KOPT-K1 (cell line): ENCODE data around the gene SRGAP3.
"Not testable (repeated sequence)": the region's sequence is repeated elsewhere in the genome, so short reads cannot be mapped to it uniquely, and the experiment has no call there.

ENCODE experiments used
- H3K27ac ChIP-seq: fragments of 200-600 bp; sonication (generic); 2 replicates; pipeline ENCODE4 v1.5.1; 2016; ENCODE audit warnings: antibody characterized with exemption, mild to moderate bottlenecking, low read depth, low read length; ENCODE audit not compliant: poor library complexity, severe bottlenecking
- H3K36me3 ChIP-seq: fragments of 200-600 bp; sonication (generic); 2 replicates; pipeline ENCODE4 v1.5.1; 2017; ENCODE audit warnings: antibody characterized with exemption, mild to moderate bottlenecking, low read length, moderate library complexity; ENCODE audit not compliant: insufficient read depth
- H3K9me3 ChIP-seq: fragments of 200-600 bp; sonication (generic); 2 replicates; pipeline ENCODE4 v1.5.1; 2017; ENCODE audit warnings: antibody characterized with exemption, low read length, mild to moderate bottlenecking; ENCODE audit not compliant: insufficient read depth, poor library complexity, severe bottlenecking

SRGAP3 gene

DNA sequence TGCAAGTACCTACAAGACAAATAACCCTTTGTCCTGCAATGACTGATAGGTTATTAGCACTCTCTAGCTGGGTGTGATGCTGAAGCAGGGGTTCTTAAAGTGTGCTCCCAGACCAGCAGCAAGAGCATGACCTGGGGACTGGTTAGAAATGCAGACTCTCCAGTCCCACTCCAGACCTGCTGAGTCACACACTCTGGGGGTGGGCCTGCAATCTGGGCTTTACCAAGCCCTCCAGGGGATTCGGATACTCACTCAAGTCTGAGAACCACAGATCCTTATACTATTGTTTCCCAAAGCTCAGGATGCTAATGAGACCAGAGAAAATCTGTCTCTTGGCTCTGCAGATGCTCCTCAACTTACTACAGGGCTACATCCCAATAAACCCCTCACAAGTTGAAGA, 144.0 kb downstream of the SRGAP3 start:
- H3K27ac ChIP-seq: no peak overlapping the region
- H3K9me3 ChIP-seq: peaks cover 4% of the 10 kb centered on the region
- no peaks in the 10 kb centered on the region for H3K36me3 ChIP-seq

DNA sequence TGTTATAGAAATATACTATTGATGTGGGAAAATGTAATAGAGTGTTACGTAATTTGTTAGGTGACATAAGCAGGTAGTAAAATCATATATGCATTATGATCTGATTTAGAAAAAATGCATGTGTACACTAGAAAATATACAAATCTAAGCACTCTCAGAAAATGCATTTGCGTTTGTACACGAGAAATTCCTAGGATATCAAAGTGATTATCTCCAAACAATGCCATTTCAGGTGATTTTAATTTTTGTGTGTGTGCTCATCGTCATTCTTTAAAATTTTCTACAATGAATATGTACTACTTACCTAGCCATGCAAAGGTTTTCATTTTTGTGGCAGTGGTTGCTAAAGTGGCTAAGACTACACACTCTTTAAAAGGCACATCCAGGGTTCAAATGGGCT, 145.3 kb downstream of the SRGAP3 start:
- Histone ChIP-seq H3K36me3 (no peaks in the 10 kb centered on the region), H3K27ac (no peak overlapping the region), H3K9me3 (peaks cover 4% of the 10 kb centered on the region)

DNA sequence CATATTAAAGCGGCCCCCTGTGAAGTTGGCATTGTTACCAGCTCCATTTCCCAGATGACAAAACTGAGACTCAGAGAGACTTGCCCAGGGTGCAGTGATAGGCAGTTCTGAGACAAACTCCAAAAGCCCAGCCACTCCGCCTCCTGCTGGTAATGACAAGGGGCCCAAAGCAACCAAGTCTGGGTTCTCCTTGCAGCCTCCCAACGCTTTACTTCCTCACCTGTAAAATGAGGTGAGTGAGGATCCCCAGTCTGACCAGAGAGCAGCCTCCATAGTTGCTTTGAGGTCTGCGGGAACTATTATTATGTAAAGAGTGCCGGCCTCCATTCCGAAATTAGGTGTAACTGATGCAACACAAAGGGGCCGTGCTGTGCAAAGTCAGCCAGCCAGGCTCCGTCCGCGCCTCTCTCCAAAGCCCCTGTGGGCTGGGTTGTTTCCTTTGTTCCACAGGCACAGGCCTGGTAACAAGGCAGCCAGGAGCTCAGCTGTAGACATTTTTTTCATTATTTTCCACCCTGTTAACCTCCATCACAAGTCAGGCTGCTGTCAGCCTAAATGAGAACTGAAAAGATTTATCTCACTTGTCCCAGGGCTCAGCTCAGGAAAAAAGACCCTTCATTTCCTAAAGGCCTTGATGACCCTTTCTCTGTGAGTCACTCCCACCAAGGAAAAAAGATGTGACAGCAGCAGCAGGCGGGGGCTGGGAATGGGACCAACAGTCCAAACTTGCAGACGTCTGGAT, 147.0 kb downstream of the SRGAP3 start:
- no peak overlapping the region for H3K27ac ChIP-seq
- H3K9me3 ChIP-seq: peaks cover 4% of the 10 kb centered on the region
- H3K36me3 ChIP-seq: no peaks in the 10 kb centered on the region

DNA sequence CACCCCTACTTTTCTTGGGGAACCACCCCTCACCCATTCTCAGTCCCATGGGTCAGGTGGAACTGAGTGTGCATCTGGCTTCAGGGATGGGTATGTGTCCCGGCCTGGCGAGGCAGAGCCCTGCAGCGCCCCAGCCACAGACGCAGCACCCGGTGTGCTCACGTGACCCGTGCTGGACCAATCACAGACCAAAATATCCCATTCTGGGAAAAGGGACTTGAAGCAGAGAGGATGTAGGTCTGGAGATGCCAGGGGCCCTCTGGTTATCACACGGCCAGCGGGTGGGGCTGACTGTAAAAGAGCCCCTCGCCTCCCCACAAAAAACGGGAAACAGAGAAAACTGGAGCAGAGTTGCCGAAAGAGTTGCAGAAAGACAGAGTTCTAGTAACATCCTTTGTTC, 148.2 kb downstream of the SRGAP3 start:
- H3K9me3 ChIP-seq: peaks cover 4% of the 10 kb centered on the region
- no peak overlapping the region for H3K27ac ChIP-seq
- no peaks in the 10 kb centered on the region for H3K36me3 ChIP-seq

DNA sequence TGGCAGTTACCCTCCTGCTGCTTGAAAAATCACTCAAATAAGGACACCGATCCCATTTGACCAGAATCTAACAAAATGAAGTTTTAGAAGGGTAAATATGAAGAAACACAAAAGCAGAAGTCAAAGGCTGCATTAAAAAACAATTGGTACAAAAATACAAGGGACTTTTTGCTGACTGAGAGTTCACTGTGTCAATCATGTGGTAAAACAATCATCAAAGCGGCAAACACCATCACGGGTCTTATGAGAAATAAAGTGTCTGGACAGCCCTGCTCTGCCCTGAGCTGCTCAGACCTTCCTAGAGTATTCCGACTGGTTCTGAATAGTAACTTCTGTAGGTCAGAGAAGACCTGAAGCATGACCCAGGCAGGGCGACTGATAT, 148.9 kb downstream of the SRGAP3 start:
- Histone ChIP-seq H3K9me3 (no peaks in the 10 kb centered on the region), H3K36me3 (no peaks in the 10 kb centered on the region), H3K27ac (no peak overlapping the region)

DNA sequence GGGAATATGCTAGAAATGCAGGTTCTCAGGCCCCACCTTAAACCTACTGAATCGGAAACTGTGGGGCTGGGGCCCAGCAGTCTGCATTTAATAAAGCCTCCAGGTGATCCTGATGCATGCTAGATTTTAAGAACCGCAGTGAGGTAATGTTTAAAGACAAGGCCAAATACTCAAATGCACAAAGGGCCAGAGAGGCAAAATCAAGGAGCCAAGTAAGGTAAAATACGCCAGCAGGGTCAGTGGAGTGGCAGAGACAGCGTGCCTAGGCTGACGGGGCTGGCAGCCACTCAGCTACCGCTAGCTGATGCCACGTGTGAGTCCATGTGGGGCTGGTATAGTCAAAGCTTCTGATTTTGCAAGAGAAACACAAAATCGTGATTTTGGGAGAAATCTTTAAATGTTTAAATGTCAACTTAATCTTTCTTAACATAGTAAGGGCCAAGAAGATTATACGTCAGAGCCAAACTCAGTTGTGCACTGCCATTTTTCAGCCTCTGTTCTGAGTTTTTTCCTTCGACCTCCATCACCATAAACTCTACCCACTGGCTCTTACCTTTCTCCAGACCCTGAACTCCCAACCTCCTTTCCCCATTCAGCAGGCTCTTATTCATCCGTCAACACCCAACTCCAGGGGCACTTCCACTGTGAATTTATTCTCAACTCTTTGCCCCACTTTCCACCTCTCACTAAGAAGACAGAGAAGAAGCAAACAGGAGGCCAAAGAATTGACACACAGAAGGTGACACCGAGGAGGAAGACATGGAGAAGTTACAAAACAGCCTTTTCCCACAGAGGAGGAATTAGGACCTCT, 149.5 kb downstream of the SRGAP3 start:
- no peak overlapping the region for H3K27ac ChIP-seq
- no peaks in the 10 kb centered on the region for H3K36me3 ChIP-seq
- no peaks in the 10 kb centered on the region for H3K9me3 ChIP-seq

DNA sequence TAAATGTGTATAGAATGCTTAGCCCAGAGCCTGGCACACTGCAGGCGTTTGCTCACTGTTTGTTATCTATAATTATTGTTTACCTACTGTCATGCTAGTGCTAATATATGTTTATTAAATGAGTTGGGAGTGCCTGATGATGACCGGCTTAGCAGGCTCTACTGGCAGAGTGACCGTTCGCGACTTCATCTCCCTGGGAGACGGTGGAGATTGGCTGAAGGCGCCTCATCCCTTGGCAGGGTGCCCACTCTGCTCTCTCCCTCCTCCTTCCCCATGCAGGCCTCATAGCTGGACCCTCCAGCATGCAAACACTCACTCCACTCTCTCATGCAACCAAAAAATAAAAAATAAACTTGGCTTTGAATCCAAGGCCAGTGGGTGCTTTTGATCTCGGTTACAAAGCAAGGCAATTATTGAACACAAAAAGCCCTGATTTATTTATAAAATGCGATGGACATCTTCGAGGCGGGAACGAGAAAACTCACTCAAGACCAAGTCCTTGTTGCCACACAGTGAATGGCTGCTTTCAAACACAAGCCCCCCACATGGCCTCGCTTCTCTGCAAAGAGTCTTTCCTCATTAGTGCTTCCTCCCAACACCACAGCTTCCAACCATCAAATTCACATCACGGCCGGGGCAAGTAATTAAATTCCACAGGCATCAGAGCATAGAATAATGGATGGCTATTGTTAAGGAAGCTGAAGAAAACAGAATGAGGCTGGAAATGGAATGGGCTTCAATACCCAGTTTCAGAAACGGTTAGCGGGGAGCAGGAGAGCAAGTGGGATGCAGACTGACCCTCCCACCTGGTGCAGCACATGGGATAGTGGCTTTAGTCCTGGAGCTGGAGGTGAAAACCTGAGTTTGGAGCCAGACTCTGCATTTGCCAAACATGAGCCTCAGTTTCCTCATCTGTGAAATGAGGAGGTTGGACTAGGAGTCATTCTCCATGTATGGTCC, 150.4 kb downstream of the SRGAP3 start:
- Histone ChIP-seq H3K27ac (no peak overlapping the region), H3K9me3 (no peaks in the 10 kb centered on the region), H3K36me3 (no peaks in the 10 kb centered on the region)

DNA sequence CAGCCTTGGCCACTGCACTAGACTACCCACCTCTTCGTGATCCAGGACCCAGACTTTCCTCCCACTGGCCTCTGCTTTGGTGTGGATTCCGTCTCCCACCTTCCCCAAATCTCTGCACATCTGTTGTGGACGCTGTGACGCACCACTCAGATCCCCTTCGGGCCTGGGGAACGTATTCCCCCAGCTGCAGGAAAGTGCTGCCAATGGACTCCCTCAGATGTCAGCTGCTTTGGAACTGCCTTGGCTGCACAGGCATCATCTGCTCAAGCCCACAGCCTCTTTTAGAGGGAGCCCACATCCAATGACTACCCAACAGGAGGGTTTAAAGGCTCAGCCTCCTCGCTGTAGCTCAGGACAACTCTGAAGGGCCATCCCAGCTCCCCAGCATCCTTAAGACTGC, 152.0 kb downstream of the SRGAP3 start:
- Histone ChIP-seq H3K36me3 (no peaks in the 10 kb centered on the region), H3K9me3 (no peaks in the 10 kb centered on the region), H3K27ac (no peak overlapping the region)

DNA sequence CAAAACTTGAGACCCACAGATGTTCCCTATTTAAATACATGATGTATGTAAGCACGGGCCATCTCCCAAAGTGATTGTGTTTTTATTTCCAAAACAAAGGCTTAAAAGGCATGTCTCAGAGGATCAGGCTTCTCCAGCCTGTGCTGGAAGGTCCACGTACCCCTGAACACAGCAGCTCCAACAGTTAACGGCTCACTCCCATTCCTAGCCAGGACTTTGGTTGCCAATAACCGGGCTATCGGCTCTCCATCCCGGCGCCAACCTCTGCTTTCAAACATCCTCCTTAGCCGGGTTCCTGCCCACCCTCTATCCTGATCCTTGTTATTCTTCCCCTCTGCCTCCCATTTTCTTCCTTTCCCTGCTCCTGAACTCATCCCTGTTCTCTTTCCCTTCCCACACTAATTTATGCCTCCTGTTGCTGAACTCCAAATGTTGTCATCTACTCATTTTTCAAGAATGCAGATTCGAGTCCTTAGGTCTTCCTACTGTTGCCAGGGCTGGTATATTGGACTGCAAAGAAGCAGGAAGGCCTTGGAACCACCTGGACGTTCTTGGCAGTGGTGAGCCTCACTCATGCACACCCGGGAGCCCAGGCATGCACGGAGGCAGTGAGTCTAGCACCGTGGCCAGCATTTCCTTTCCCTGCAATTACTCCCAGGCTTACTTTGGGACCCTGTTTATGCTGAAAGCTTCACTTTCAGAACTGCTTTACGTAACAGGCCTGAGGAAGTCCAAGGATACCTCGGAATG, 157.8 kb downstream of the SRGAP3 start:
- H3K9me3 ChIP-seq: no peaks in the 10 kb centered on the region
- no peaks in the 10 kb centered on the region for H3K36me3 ChIP-seq
- no peak overlapping the region for H3K27ac ChIP-seq

DNA sequence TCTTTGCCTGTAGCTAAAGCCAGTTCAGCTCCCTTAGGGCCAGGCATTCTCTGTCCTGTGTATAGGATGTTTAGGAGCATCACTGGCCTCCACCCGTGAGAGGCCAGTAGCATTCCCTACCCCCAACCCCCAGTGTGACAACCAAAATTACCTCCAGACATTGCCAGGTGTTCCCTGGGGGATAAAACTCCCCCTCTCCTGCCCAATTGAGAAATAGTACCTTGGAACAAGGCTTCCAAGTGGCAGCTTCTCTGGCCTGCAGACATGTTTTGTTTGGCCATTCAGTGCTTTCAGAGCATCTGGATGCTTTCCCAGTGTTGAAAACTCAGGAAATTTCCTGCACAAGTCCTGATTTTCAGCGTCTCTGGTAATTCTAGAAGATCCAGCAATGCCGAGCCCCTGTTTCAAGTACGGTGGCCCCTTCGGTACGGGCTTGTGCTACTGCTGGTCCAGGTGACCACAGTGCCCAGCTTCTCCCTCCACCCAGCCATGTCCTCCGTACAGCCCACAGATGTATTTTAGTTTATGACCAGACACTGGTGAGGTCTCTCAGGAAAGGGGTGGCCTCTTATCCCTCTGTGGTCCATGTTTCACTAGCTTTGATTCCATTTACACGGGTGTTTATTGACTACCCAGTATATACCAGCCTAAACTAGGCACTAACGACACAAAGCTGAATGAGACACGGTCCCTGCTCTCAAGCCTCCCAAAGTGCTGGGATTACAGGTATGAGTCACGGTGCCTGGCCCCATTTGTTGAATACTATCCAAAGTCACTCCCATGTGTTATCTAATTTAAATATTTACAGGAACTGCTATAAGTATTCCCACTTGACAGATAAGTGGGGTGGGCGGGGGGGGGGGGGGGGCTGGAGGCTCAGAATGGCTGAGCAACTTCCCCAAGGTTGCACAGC, 160.7 kb downstream of the SRGAP3 start:
- H3K9me3 ChIP-seq: no peaks in the 10 kb centered on the region
- H3K27ac ChIP-seq: no peak overlapping the region
- H3K36me3 ChIP-seq: no peaks in the 10 kb centered on the region

DNA sequence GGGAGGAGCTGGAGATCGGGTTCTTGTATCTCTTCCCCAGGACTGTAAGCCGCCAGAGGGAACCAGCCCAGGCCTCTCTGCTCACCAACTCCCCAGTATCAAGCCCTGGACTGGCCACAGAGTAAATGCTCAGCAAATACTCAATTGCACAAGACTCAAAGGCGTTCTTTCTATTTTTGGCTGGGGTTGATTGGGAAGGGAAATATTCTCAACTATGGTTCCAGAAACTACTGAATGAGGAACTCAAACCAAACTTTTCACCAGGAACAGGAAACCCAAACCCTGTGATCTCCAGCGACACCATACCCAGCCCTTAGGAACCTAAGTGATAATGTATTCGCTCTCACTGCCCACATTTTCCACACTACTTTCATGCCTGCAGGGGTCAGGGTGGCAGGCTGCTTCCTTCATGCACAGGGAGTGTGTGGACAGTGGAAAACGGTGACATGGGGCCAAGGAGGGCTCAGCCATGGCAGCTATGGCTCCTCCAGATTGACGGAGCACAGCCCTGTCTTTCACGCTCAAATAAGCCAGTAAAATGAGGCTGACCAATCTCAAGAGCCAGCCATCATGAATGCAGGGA, 161.5 kb downstream of the SRGAP3 start:
- Histone ChIP-seq H3K36me3 (no peaks in the 10 kb centered on the region), H3K27ac (no peak overlapping the region), H3K9me3 (no peaks in the 10 kb centered on the region)

DNA sequence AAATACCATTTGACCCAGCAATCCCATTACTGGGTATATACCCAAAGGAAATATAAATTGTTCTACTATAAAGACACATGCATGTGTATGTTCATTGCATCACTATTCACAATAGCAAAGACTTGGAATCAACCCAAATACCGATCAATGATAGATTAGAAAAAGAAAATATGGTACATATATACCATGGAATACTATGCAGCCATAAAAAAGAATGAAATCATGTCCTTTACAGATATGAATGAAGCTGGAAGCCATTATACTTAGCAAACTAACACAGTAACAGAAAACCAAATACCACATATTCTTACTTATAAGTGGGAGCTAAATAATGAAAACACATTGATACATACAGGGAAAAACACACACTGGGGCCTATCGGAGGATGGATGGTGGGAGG, 164.0 kb downstream of the SRGAP3 start:
- not testable (repeated sequence) for H3K36me3 ChIP-seq, H3K9me3 ChIP-seq, H3K27ac ChIP-seq

DNA sequence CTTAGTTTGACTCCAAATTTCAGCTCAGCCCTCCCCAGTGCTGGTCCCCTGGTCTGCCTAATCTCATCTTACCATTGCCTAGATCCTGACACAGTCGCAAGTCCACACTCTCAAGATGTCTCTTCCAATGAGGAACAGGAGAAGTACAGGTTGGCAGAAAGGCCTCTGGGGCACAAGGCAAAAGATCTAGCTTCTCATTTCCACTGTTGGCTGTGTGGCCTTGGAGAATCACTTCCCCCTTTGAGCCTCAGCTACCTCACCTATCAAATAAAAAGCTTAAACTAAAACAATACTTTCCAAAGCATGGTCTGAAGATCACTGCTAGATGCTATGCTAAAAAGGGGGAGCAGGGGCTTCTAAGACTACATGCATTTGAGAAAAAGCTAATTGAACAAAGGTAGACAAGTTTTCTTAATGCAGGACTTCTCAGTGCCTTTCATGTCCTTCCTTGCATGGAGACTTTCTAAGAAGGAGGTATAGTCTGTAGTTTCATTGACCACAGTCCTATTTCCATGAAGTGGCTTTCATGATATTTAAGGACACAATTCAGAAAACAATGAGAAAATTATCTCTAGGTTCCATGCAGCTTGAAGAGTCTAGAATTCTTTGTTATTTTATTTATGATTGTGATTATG, 168.1 kb downstream of the SRGAP3 start:
- Histone ChIP-seq H3K9me3 (no peaks in the 10 kb centered on the region), H3K36me3 (no peaks in the 10 kb centered on the region), H3K27ac (no peak overlapping the region)
